Lower leg skin (tissue), 4 donors: ENCODE data around the gene CCDC34. TPM values are rescaled to one million over a fixed set of nuclear protein-coding genes. Genes with fewer than 3 reads are reported as not detected.

Experiments used
- DNase-seq, 2 donors: peaks; one replicate each; pipeline ENCODE4 v3.0.0-alpha.2; 2019; ENCODE audit warnings: low spot score in 2 of 2
- H3K4me3 ChIP-seq: fragments of 200-600 bp; sonication (generic); 2 replicates; pipeline ENCODE4 v1.5.1; 2017; ENCODE audit warnings: mild to moderate bottlenecking, low read depth; ENCODE audit not compliant: poor library complexity, severe bottlenecking
- POLR2A ChIP-seq, 2 donors: fragments of 450-650 bp; IDR thresholded peaks; one replicate each; pipeline ENCODE4 v1.6.1; 2016 to 2017; ENCODE audit warnings: antibody characterized with exemption in 2 of 2, mild to moderate bottlenecking in 1 of 2, moderate library complexity in 1 of 2
- WGBS, 2 donors: methylation state at CpG; one replicate each; pipeline ENCODE4 v1.1.5; 2018; 5-methylcytosine and 5-hydroxymethylcytosine counted together
- intact Hi-C: fragments of 100-400 bp; cut with DNase I; formaldehyde crosslinking; loops from one replicate; pipeline ENCODE4 v1.15.0; 2023; ENCODE audit warnings: low total_unique reads
- total RNA-seq, 4 donors: library from RNA; depleted of rRNA; stranded (reverse); fragments of >200 nt; gene quantifications; one replicate each; pipeline ENCODE4 v1.1.0, GENCODE V29; 2016
- TF ChIP-seq, protein P1 (sequence below), 3 donors: fragments of 450-650 bp; IDR thresholded peaks; one replicate each; pipeline ENCODE4 v1.5.1; 2016; ENCODE audit warnings: antibody characterized with exemption in 3 of 3, mild to moderate bottlenecking in 3 of 3, moderate library complexity in 2 of 3

The CCDC34 gene
- total RNA-seq, 4 donors from 2014 or later: 3.2 to 5.9 (median 4.6) TPM

DNA sequence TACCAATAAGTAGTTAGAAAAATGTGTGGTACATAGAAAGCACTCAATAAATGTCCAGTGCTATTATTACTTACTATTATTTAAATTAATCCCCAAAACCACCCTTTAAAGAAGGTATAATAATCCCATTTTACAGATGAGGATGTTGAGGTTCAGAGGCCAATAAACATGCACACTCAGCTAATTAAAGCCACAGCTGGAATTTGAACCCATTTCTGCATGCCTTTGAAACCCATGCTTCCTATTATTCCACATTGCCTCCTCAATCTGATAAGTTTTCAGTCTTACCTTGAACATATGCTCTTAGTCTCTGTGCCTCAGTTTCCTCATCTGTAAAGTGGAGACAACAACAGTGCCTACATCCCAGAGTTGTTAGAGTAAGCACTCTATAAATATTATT, 52.8 kb downstream of the CCDC34 start:
- TF ChIP-seq POLR2A (IDR thresholded peaks at IDR 0.05): no peak
- TF ChIP-seq, protein P1, sequence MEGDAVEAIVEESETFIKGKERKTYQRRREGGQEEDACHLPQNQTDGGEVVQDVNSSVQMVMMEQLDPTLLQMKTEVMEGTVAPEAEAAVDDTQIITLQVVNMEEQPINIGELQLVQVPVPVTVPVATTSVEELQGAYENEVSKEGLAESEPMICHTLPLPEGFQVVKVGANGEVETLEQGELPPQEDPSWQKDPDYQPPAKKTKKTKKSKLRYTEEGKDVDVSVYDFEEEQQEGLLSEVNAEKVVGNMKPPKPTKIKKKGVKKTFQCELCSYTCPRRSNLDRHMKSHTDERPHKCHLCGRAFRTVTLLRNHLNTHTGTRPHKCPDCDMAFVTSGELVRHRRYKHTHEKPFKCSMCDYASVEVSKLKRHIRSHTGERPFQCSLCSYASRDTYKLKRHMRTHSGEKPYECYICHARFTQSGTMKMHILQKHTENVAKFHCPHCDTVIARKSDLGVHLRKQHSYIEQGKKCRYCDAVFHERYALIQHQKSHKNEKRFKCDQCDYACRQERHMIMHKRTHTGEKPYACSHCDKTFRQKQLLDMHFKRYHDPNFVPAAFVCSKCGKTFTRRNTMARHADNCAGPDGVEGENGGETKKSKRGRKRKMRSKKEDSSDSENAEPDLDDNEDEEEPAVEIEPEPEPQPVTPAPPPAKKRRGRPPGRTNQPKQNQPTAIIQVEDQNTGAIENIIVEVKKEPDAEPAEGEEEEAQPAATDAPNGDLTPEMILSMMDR (IDR thresholded peaks at IDR 0.05): no peak
- intact Hi-C loops: loop anchor here (5.0 kb wide), 1 partner anchor 807 kb away; no protein-coding TSS in a partner anchor

DNA sequence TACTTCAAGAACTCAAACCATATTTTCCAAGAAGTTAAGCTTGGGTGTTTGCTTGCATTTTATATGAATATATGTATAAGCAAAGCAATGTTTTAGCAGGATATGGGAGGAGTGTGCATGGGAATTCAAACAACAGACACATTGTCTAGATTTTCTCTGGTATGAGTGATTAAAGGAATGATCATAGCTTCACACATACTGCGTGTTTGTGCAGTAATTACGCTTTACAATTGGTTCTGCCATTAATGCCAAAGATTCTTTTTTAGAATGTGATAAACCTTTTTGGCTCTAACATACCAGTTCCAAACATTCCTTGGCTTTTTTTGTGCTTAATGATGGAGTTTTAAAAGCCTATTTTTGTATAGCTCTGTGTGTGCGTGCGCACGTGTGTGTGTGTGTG, 54.0 kb downstream of the CCDC34 start:
- no peak overlapping the region for H3K4me3 ChIP-seq
- 72 to 76% methylated on average over 5 of the region's 5 CpGs for WGBS, 2 donors
- no peak for DNase-seq
- intact Hi-C loops: no loop called here
- TF ChIP-seq, protein P1 (IDR thresholded peaks at IDR 0.05): no peak
- TF ChIP-seq POLR2A (IDR thresholded peaks at IDR 0.05): no peak

More for the DNA sequence above, 52.8 kb downstream of the CCDC34 start:
- DNase-seq: no peak
- H3K4me3 ChIP-seq: no peak overlapping the region

DNA sequence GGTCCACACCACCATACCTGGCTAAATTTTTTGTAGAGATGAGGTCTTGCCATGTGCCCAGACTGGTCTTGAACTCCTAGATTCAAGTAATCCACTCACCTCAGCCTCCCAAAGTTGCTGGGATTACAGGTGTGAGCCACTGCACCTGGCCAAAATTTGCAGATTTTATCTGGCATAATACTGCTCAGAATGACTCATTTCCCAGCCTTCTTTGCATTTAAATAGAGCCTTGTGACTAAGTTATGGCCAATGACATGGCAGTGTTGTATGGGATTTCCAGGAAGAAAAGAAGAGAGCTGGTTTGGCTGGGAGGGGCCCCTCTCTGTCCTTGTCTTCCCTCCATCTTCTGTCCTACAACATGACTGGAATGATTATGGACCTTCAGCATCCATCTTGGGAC, 55.8 kb downstream of the CCDC34 start:
- TF ChIP-seq POLR2A (IDR thresholded peaks at IDR 0.05): no peak
- TF ChIP-seq, protein P1 (IDR thresholded peaks at IDR 0.05): no peak
- intact Hi-C loops: no loop called here
- DNase-seq: no peak

DNA sequence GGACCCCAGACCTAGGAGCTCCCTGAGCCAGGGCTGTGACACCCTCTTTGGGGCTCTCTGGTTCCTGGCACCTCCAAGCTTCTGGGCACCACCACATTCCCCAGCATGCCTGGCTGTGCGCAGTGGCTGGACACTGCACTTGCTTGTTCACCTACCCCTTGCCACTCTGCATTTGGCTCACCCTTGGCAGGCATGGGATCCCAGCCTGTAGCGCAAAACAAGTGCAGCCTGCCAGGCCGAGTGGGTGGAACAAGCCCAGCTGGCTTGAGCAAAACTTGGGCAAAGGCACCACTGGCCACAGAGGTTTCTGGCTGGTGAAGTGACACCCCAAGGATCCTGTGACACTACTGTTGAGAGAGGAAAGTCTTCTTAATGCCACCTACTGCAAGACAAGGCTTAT, 57.3 kb downstream of the CCDC34 start:
- TF ChIP-seq, protein P1 (IDR thresholded peaks at IDR 0.05): no peak
- TF ChIP-seq POLR2A (IDR thresholded peaks at IDR 0.05): no peak
- WGBS, 2 donors: 50 to 97% methylated on average over 2 to 3 of the region's 3 CpGs
- H3K4me3 ChIP-seq: no peak overlapping the region
- intact Hi-C loops: no loop called here
- no peak for DNase-seq

More for the DNA sequence above, 55.8 kb downstream of the CCDC34 start:
- no peak overlapping the region for H3K4me3 ChIP-seq

DNA sequence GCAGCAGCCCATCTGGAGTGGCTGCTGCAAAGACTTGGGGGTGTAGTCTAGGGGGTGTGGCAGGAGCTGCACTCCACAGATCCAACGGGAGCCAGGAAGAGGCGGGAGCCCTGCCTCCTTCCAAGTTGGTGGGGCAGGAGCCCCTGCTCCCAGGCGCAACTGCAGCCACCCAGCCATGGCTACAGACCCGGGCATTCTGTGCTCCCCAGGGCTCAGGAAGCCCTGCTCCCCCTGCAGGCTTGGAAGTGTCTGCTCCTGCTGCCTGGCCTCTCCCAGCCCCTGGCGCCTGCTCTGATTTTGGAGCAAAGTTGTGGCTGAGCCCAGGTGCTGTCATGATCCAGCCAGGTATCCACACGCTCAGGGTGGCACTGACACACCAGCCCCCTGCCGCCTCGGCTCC, 58.5 kb downstream of the CCDC34 start:
- intact Hi-C loops: no loop called here
- 94 to 97% methylated on average over 8 of the region's 8 CpGs for WGBS, 2 donors
- no peak for DNase-seq
- H3K4me3 ChIP-seq: no peak overlapping the region
- TF ChIP-seq POLR2A (IDR thresholded peaks at IDR 0.05): no peak
- TF ChIP-seq, protein P1 (IDR thresholded peaks at IDR 0.05): no peak

DNA sequence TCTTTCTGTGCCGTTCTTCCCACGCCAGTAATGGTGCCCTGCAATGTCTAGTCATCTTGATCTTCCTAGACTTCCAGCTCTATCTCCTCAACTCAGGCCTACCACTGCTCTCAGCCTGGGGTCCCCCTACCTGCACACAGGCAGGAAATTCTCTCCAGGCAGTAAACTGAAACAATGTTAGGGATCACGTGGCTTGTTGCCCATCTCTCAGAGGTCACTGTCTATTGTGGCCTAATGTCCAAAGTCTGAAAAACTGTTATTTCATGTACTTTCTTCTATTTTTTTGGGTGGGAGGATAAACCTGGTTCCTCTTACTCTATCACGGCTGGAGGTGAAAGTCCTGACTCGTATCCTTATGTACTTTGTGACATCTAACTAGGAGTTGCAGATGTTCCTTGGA, 59.1 kb downstream of the CCDC34 start:
- TF ChIP-seq, protein P1 (IDR thresholded peaks at IDR 0.05): no peak
- TF ChIP-seq POLR2A (IDR thresholded peaks at IDR 0.05): no peak
- no peak overlapping the region for H3K4me3 ChIP-seq
- DNase-seq: no peak
- intact Hi-C loops: no loop called here
- 76 to 77% methylated on average over 5 of the region's 5 CpGs for WGBS, 2 donors
